GM23338 (cell line): Measurements from ENCODE around the gene LAD1. TPM values are rescaled to one million over a fixed set of nuclear protein-coding genes. Genes with fewer than 3 reads are reported as not detected.

ENCODE experiments used
- ATAC-seq: fragments of 200-7000 bp; cut with Tn5 transposase; 3 replicates; pipeline ENCODE4 v1.9.1; 2020
- DNase-seq: peaks from one replicate; pipeline ENCODE4 v3.0.0-alpha.2; 2015; ENCODE audit warnings: low spot score
- H2AFZ ChIP-seq: fragments of 200-600 bp; sonication (generic); 2 replicates; pipeline ENCODE4 v1.8.0; 2016; ENCODE audit warnings: antibody characterized with exemption, mild to moderate bottlenecking, moderate library complexity
- H3F3A ChIP-seq: fragments of 200-600 bp; sonication (generic); replicated peaks from 2 replicates; pipeline ENCODE4 v1.8.0; 2017; ENCODE audit warnings: antibody characterized with exemption, mixed run types, low read depth
- H3K27ac ChIP-seq: fragments of 200-600 bp; sonication (generic); 2 replicates; pipeline ENCODE4 v1.6.1; 2016; ENCODE audit warnings: low read depth
- H3K27me3 ChIP-seq: fragments of 200-600 bp; sonication (generic); 2 replicates; pipeline ENCODE4 v1.8.0; 2016; ENCODE audit warnings: mild to moderate bottlenecking, mixed run types, moderate library complexity; ENCODE audit not compliant: insufficient read depth
- H3K36me3 ChIP-seq: fragments of 200-600 bp; sonication (generic); 2 replicates; pipeline ENCODE4 v1.8.0; 2016; ENCODE audit warnings: mild to moderate bottlenecking; ENCODE audit not compliant: insufficient read depth
- H3K4me1 ChIP-seq: fragments of 200-600 bp; sonication (generic); 2 replicates; pipeline ENCODE4 v1.8.0; 2016; ENCODE audit warnings: mild to moderate bottlenecking, moderate library complexity; ENCODE audit not compliant: insufficient read depth
- H3K4me2 ChIP-seq: fragments of 200-600 bp; sonication (generic); 2 replicates; pipeline ENCODE4 v1.7.1; 2017; ENCODE audit warnings: mixed run types
- H3K4me3 ChIP-seq: fragments of 200-600 bp; sonication (generic); 2 replicates; pipeline ENCODE4 v1.6.1; 2016; ENCODE audit warnings: mixed run types
- H3K79me2 ChIP-seq: fragments of 200-600 bp; sonication (generic); replicated peaks from 2 replicates; pipeline ENCODE4 v1.8.0; 2017; ENCODE audit warnings: mild to moderate bottlenecking; ENCODE audit not compliant: insufficient read depth
- H3K9me2 ChIP-seq: fragments of 200-600 bp; sonication (generic); 2 replicates; pipeline ENCODE4 v1.8.0; 2017; ENCODE audit not compliant: insufficient read depth
- H4K20me1 ChIP-seq: fragments of 200-600 bp; sonication (generic); replicated peaks from 2 replicates; pipeline ENCODE4 v1.8.0; 2017; ENCODE audit warnings: mild to moderate bottlenecking; ENCODE audit not compliant: insufficient read depth
- H3K27ac Mint-ChIP-seq: 2 replicates; pipeline ENCODE4 v1.8.0; 2020; ENCODE audit warnings: inconsistent platforms, mild to moderate bottlenecking, moderate library complexity, mixed read lengths
- H3K27me3 Mint-ChIP-seq: 3 replicates; pipeline ENCODE4 v1.8.0; 2022; ENCODE audit warnings: low read depth, mild to moderate bottlenecking, moderate library complexity, mixed read lengths, inconsistent platforms; ENCODE audit not compliant: insufficient read depth, poor library complexity
- H3K36me3 Mint-ChIP-seq: 3 replicates; pipeline ENCODE4 v1.8.0; 2021; ENCODE audit warnings: low read depth, mild to moderate bottlenecking, inconsistent platforms, moderate library complexity, mixed read lengths
- H3K4me1 Mint-ChIP-seq: 3 replicates; pipeline ENCODE4 v1.8.0; 2020; ENCODE audit warnings: mild to moderate bottlenecking, inconsistent platforms, mixed read lengths
- H3K4me3 Mint-ChIP-seq: 3 replicates; pipeline ENCODE4 v1.8.0; 2021; ENCODE audit warnings: moderate library complexity, mild to moderate bottlenecking, inconsistent platforms, mixed read lengths
- H3K9me3 Mint-ChIP-seq: 3 replicates; pipeline ENCODE4 v1.8.0; 2020; ENCODE audit warnings: moderate library complexity, mild to moderate bottlenecking, inconsistent platforms, mixed read lengths
- ETS1 ChIP-seq: IDR thresholded peaks from 2 replicates; pipeline ENCODE4 v1.6.1; 2016; ENCODE audit warnings: antibody characterized with exemption
- EZH2 ChIP-seq: fragments of 200-600 bp; sonication (generic); IDR thresholded peaks from one replicate; pipeline ENCODE4 v1.8.0; 2017; ENCODE audit warnings: antibody characterized with exemption, mild to moderate bottlenecking, low read depth; ENCODE audit not compliant: unreplicated experiment
- JUNB ChIP-seq: IDR thresholded peaks from one replicate; pipeline ENCODE4 v1.6.1; 2016; ENCODE audit warnings: antibody characterized with exemption; ENCODE audit not compliant: unreplicated experiment
- NANOG ChIP-seq: IDR thresholded peaks from 2 replicates; pipeline ENCODE4 v1.6.1; 2016; ENCODE audit warnings: antibody characterized with exemption, borderline replicate concordance
- POLR2AphosphoS5 ChIP-seq: IDR thresholded peaks from 2 replicates; pipeline ENCODE4 v1.6.1; 2016; ENCODE audit warnings: antibody characterized with exemption, low read depth
- ZNF114 ChIP-seq: fragments of 250-450 bp; sonication (Bioruptor Pico); IDR thresholded peaks from 2 replicates; pipeline ENCODE4 v1.5.0; 2020; ENCODE audit warnings: mild to moderate bottlenecking, moderate library complexity
- ZNF331 ChIP-seq: fragments of 250-450 bp; sonication (Bioruptor Pico); IDR thresholded peaks from 2 replicates; pipeline ENCODE4 v1.5.0; 2020; ENCODE audit warnings: low read depth, mild to moderate bottlenecking, moderate library complexity
- polyA plus RNA-seq: library from polyadenylated mRNA; unstranded; fragments of >200 nt; fragmentation: Nextera tagmentation; extraction: Ambion mirVana; gene quantifications from 2 replicates; pipeline ENCODE4 v1.2.1, GENCODE V29; 2016
- total RNA-seq: library from RNA; depleted of rRNA; stranded (reverse); fragments of >200 nt; shearing (Covaris generic); gene quantifications from 2 replicates; pipeline ENCODE4 v1.2.3, GENCODE V29; 2014
- TF ChIP-seq, protein P1 (sequence below): IDR thresholded peaks from one replicate; pipeline ENCODE4 v1.6.1; 2018; ENCODE audit warnings: antibody characterized with exemption; ENCODE audit not compliant: unreplicated experiment

Gene LAD1
- total and polyA plus RNA-seq, 2 experiments from 2014 or later = 17.6 to 18.9 TPM

- TF ChIP-seq, protein P1, sequence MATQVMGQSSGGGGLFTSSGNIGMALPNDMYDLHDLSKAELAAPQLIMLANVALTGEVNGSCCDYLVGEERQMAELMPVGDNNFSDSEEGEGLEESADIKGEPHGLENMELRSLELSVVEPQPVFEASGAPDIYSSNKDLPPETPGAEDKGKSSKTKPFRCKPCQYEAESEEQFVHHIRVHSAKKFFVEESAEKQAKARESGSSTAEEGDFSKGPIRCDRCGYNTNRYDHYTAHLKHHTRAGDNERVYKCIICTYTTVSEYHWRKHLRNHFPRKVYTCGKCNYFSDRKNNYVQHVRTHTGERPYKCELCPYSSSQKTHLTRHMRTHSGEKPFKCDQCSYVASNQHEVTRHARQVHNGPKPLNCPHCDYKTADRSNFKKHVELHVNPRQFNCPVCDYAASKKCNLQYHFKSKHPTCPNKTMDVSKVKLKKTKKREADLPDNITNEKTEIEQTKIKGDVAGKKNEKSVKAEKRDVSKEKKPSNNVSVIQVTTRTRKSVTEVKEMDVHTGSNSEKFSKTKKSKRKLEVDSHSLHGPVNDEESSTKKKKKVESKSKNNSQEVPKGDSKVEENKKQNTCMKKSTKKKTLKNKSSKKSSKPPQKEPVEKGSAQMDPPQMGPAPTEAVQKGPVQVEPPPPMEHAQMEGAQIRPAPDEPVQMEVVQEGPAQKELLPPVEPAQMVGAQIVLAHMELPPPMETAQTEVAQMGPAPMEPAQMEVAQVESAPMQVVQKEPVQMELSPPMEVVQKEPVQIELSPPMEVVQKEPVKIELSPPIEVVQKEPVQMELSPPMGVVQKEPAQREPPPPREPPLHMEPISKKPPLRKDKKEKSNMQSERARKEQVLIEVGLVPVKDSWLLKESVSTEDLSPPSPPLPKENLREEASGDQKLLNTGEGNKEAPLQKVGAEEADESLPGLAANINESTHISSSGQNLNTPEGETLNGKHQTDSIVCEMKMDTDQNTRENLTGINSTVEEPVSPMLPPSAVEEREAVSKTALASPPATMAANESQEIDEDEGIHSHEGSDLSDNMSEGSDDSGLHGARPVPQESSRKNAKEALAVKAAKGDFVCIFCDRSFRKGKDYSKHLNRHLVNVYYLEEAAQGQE = no peak
- TF ChIP-seq POLR2AphosphoS5 = no peak
- TF ChIP-seq JUNB = no peak
Measured at GRCh38 chr1:201393076-201393475, 6.0 kb downstream of the LAD1 start (continued).

DNA sequence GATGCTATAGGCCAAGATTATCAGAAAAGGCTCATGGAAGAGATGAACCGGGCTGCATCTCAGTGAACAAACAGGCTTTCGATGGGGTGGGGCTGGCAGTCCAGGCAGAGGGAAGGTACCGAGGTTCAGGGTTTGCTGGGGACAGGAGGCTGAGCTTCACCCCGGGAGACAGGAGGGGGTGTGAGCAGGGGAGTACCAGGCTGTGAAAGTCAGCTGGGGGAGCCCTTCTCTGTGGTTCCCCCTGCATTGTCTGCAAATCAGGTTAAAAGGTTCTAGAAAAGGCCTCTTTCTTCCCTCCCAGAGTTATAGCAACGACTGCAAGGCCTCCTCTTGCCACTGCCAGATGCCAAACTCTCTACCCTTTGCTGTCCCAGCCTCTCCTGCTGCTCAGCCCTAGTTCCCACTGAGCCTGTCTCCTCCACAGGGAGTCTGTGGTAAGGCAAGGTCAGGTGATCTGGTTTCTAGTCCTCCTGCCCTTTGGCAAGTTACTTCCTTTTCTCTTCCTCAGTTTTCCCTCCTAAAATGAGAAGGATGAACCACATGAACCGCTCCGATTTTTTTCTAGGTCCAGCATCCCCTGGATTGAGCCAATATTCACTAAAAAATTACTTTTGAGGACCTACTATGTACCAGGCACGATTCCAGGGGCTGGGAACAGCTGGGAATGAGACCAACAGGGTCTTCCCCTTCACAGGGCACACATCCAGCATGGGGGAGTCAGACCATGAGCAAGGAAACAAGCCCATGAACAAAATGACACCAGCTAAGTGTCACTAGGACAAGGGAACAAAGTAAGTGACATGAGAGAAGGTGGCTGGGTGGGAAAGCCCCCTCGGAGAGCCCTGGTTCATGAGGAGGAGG lies 7.2 kb downstream of the LAD1 start:
- H3K27me3 Mint-ChIP-seq = peaks cover 11% of the 10 kb centered on the region
- no peaks in the 10 kb centered on the region for H3F3A ChIP-seq
- no peaks in the 10 kb centered on the region for H3K27me3 ChIP-seq
- H3K36me3 Mint-ChIP-seq = peaks cover 7% of the 10 kb centered on the region
- no peak overlapping the region for H3K27ac ChIP-seq
- H3K9me2 ChIP-seq = no peaks in the 10 kb centered on the region
- no peaks in the 10 kb centered on the region for H3K36me3 ChIP-seq
- DNase-seq (no peak), ATAC-seq (peak; percentile 34)
- H3K9me3 Mint-ChIP-seq = no peaks in the 10 kb centered on the region
- H2AFZ ChIP-seq = no peak overlapping the region
- no peak overlapping the region for H3K4me3 ChIP-seq
- no peaks in the 10 kb centered on the region; the same call in 1 of the 2 replicates for H3K79me2 ChIP-seq
- 0 out of 2 replicates have a peak overlapping the region, but pooled peaks have one; percentile 16 for H3K27ac Mint-ChIP-seq
- no peak for TF ChIP-seq ETS1
- no peak for TF ChIP-seq NANOG
- no peak for TF ChIP-seq EZH2
- no peak for TF ChIP-seq POLR2AphosphoS5
- no peak for TF ChIP-seq ZNF114 (CRISPR knock-in tag)
- H3K4me2 ChIP-seq = no peak overlapping the region
- no peak overlapping the region for H3K4me3 Mint-ChIP-seq
- H4K20me1 ChIP-seq = no peaks in the 10 kb centered on the region
- peaks cover 31% of the 10 kb centered on the region for H3K4me1 Mint-ChIP-seq
- peaks cover 9% of the 10 kb centered on the region; the same call in 1 of the 2 replicates for H3K4me1 ChIP-seq

DNA sequence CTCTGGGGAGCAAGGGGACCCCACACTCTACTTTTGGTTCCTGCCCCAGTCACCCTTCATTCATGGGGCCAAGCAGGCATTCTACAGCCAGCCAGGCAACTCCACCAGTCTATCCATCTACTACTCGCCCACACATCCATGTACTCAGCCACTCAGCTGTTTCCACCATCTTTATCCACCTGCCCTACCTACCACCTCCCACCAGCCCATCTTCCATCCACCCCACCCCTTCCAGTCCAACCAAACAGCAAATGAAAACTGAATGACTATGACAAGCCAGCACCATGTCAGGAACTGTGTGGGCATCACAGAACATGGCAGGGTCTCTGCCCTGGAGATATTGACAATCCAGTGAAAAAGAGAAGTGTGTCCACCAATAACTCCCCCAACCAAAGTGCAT lies 7.9 kb downstream of the LAD1 start:
- Histone ChIP-seq H3K4me3 (no peak overlapping the region), H4K20me1 (no peaks in the 10 kb centered on the region), H2AFZ (no peak overlapping the region), H3K27me3 (no peaks in the 10 kb centered on the region), H3K79me2 (no peaks in the 10 kb centered on the region; the same call in 1 of the 2 replicates), H3K27ac (no peak overlapping the region), H3K4me2 (no peak overlapping the region), H3K9me2 (no peaks in the 10 kb centered on the region), H3F3A (no peaks in the 10 kb centered on the region), H3K4me1 (peaks cover 9% of the 10 kb centered on the region; the same call in 1 of the 2 replicates), H3K36me3 (no peaks in the 10 kb centered on the region)
- H3K36me3 Mint-ChIP-seq = peaks cover 7% of the 10 kb centered on the region
- H3K4me1 Mint-ChIP-seq = peaks cover 29% of the 10 kb centered on the region
- no peaks in the 10 kb centered on the region for H3K9me3 Mint-ChIP-seq
- H3K27ac Mint-ChIP-seq = no peak overlapping the region
- peaks cover 9% of the 10 kb centered on the region for H3K27me3 Mint-ChIP-seq
- H3K4me3 Mint-ChIP-seq = no peak overlapping the region
- no peak for DNase-seq
- no peak for ATAC-seq
- TF ChIP-seq ZNF331 (CRISPR knock-in tag) (no peak), POLR2AphosphoS5 (no peak), ETS1 (no peak)
- TF ChIP-seq, protein P1 = no peak
